ENCODE data around the gene GEMIN5. TPM values are rescaled to one million over a fixed set of nuclear protein-coding genes. Genes with fewer than 3 reads are reported as not detected.

The GEMIN5 gene
- polyA plus RNA-seq, 1 of the 3 experiments (the other 2 are of a cell fraction), result 6.6 TPM

DNA sequence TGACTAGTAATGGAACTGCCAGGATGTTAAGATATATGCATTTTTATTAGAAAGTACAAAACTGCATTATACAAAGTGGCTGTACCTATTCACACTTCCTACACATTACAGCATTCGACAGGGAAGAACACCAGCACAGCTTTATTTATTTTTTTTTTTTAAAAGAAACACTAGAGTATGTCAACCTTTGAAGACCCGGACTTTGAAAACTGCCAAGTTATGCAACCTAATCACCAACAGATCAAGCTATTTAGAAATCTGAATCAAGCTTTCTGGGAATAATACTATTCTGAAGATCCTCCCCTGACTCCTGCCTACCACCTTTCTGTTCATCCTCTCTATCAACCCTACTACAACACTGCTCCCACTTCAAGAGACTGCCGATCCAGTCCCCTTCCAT, 4.5 kb downstream of the GEMIN5 start:
- Histone ChIP-seq H3K9me3 (no peaks in the 10 kb centered on the region), H3K79me2 (ENCODE audit: insufficient read depth) (peaks cover 28% of the 10 kb centered on the region), H3F3A (replicated peaks; ENCODE audit: insufficient read depth) (no peaks in the 10 kb centered on the region), H3K4me2 (no peak overlapping the region), H3K4me1 (ENCODE audit: control insufficient read depth in 1 of 2, insufficient read depth in 2 of 2, low read depth in 1 of 2, low read length in 1 of 2) (peaks cover 7 to 8% of the 10 kb centered on the region in 2 experiments; a peak in 3 of 4 replicates), H3K4me3 (ENCODE audit: low read depth in 2 of 2, low read length in 1 of 2) (no peak overlapping the region), H4K20me1 (ENCODE audit: insufficient read depth) (no peaks in the 10 kb centered on the region), H3K9me2 (no peaks in the 10 kb centered on the region), H3K27me3 (ENCODE audit: insufficient read depth) (no peaks in the 10 kb centered on the region), H3K9ac (no peak overlapping the region), H3K36me3 (replicated peaks in 1 of 2; ENCODE audit: control insufficient read depth in 1 of 2, insufficient read depth in 2 of 2, low read length in 1 of 2) (peaks cover 26 to 43% of the 10 kb centered on the region in 2 experiments), H2AFZ (ENCODE audit: low read depth) (no peak overlapping the region), H3K27ac (ENCODE audit: low read depth in 2 of 2, low read length in 1 of 2) (no peak overlapping the region)
- DNase-seq, result no peak
- ChIA-PET CTCF (interaction anchor here (1.7 kb wide), 1 partner anchor 37 kb away, joined by 4 read pairs; no protein-coding TSS in a partner anchor), POLR2A (no interaction called here)
- TF ChIP-seq RAD21 (IDR thresholded peaks at IDR 0.05; ENCODE audit: low read length) (no peak), JUND (IDR thresholded peaks at IDR 0.05) (no peak), MEF2A (IDR thresholded peaks at IDR 0.05; ENCODE audit: borderline replicate concordance, low read depth) (no peak), POLR2AphosphoS5 (IDR thresholded peaks at IDR 0.05; ENCODE audit: low read depth, low read length) (no peak), MXI1 (IDR thresholded peaks at IDR 0.05; ENCODE audit: low read depth, low read length) (no peak), EP300 (IDR thresholded peaks at IDR 0.05; ENCODE audit: borderline replicate concordance in 1 of 2, low read depth in 1 of 2, low read length in 1 of 2) (no peak), NFIC (IDR thresholded peaks at IDR 0.05; ENCODE audit: borderline replicate concordance) (no peak), TEAD4 (IDR thresholded peaks at IDR 0.05; ENCODE audit: borderline replicate concordance, insufficient read depth) (no peak), NRF1 (IDR thresholded peaks at IDR 0.05; ENCODE audit: low read depth, low read length) (no peak), RXRA (IDR thresholded peaks at IDR 0.05; ENCODE audit: borderline replicate concordance, low read depth) (no peak), CHD2 (IDR thresholded peaks at IDR 0.05; ENCODE audit: low read length, partially characterized antibody) (no peak)
- TF ChIP-seq, protein P1, sequence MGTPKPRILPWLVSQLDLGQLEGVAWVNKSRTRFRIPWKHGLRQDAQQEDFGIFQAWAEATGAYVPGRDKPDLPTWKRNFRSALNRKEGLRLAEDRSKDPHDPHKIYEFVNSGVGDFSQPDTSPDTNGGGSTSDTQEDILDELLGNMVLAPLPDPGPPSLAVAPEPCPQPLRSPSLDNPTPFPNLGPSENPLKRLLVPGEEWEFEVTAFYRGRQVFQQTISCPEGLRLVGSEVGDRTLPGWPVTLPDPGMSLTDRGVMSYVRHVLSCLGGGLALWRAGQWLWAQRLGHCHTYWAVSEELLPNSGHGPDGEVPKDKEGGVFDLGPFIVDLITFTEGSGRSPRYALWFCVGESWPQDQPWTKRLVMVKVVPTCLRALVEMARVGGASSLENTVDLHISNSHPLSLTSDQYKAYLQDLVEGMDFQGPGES (IDR thresholded peaks at IDR 0.05; ENCODE audit: low read depth, low read length), result no peak
- TF ChIP-seq, protein P2, sequence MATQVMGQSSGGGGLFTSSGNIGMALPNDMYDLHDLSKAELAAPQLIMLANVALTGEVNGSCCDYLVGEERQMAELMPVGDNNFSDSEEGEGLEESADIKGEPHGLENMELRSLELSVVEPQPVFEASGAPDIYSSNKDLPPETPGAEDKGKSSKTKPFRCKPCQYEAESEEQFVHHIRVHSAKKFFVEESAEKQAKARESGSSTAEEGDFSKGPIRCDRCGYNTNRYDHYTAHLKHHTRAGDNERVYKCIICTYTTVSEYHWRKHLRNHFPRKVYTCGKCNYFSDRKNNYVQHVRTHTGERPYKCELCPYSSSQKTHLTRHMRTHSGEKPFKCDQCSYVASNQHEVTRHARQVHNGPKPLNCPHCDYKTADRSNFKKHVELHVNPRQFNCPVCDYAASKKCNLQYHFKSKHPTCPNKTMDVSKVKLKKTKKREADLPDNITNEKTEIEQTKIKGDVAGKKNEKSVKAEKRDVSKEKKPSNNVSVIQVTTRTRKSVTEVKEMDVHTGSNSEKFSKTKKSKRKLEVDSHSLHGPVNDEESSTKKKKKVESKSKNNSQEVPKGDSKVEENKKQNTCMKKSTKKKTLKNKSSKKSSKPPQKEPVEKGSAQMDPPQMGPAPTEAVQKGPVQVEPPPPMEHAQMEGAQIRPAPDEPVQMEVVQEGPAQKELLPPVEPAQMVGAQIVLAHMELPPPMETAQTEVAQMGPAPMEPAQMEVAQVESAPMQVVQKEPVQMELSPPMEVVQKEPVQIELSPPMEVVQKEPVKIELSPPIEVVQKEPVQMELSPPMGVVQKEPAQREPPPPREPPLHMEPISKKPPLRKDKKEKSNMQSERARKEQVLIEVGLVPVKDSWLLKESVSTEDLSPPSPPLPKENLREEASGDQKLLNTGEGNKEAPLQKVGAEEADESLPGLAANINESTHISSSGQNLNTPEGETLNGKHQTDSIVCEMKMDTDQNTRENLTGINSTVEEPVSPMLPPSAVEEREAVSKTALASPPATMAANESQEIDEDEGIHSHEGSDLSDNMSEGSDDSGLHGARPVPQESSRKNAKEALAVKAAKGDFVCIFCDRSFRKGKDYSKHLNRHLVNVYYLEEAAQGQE (IDR thresholded peaks at IDR 0.05; ENCODE audit: low read depth, low read length), result no peak
- TF ChIP-seq, protein P3, sequence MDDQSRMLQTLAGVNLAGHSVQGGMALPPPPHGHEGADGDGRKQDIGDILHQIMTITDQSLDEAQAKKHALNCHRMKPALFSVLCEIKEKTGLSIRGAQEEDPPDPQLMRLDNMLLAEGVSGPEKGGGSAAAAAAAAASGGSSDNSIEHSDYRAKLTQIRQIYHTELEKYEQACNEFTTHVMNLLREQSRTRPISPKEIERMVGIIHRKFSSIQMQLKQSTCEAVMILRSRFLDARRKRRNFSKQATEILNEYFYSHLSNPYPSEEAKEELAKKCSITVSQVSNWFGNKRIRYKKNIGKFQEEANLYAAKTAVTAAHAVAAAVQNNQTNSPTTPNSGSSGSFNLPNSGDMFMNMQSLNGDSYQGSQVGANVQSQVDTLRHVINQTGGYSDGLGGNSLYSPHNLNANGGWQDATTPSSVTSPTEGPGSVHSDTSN (IDR thresholded peaks at IDR 0.05), result no peak
- TF ChIP-seq, protein P4, sequence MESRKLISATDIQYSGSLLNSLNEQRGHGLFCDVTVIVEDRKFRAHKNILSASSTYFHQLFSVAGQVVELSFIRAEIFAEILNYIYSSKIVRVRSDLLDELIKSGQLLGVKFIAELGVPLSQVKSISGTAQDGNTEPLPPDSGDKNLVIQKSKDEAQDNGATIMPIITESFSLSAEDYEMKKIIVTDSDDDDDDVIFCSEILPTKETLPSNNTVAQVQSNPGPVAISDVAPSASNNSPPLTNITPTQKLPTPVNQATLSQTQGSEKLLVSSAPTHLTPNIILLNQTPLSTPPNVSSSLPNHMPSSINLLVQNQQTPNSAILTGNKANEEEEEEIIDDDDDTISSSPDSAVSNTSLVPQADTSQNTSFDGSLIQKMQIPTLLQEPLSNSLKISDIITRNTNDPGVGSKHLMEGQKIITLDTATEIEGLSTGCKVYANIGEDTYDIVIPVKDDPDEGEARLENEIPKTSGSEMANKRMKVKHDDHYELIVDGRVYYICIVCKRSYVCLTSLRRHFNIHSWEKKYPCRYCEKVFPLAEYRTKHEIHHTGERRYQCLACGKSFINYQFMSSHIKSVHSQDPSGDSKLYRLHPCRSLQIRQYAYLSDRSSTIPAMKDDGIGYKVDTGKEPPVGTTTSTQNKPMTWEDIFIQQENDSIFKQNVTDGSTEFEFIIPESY (IDR thresholded peaks at IDR 0.05; ENCODE audit: borderline replicate concordance, low read depth), result no peak
- 88% methylated on average over 3 of the region's 3 CpGs for WGBS (ENCODE audit: low lambda C conversion rate)
